GM18519 (cell line): ENCODE measurements around the gene CELF4.

Source experiments
- ATAC-seq: cut with Tn5 transposase; IDR thresholded peaks from one replicate; pipeline ENCODE4 v1.9.1; 2021; ENCODE audit warnings: mild to moderate bottlenecking, moderate library complexity; ENCODE audit not compliant: unreplicated experiment, low FRiP score

The CELF4 gene

DNA sequence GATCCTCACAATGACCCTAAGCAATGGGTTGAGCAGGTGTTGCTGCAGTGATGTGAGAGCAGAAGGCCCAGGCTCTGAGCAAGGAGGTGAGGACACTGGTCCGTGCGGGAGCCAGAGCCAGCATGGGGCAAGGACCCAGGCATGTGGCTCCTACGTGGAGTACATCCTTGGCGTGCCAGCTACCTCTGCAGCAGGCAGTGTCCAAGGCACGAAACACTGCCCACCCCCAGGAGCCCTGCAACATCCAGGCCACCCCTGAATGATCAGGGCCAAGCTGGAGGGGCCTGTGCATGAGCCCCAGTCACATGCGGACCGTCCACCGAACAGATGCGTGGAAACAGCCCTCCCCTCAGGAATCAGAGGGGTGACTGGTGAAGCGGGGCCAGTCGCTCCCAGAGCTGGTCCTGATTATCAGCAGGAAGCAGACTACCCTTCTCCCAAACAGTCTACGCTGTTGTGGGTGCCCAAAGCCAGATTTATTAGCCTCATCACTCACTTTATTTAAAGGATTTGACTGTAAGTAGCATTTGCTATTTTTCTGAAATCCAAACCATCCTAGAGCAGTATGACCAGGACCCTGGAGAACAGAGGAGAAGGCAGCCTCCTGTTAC lies 16.8 kb downstream of the CELF4 start:
- no peak for ATAC-seq

DNA sequence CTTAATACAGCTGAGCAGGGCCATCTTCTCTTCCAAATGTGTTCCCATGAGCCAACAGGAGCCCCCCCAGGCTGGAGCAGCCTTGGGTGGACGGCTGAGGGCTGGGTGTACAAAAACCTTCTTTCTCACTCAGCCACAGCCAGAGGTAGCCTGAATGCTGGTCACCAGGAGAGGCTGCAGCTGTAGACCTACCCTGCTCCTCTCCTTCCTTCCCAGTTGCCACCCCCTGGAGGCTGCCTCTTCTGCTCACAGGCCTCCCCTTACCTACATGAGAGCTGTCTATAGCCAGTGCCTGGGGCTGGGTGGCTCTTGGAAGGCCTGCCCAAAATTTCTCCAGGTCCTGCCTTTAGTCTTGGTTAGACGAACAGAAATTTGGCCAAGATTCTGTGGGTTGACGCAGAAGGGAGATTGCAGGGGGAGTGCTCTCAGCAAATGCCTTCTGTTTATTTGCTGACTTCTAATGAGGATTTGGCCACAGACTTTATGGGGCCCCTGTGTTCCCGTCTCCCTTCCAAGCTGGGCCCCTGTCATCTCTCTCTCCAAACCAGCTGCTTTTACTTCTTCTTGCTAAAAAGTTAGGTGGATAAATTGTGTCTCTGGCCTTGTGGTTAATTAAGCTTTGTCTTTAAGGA lies 18.3 kb downstream of the CELF4 start:
- no peak for ATAC-seq

DNA sequence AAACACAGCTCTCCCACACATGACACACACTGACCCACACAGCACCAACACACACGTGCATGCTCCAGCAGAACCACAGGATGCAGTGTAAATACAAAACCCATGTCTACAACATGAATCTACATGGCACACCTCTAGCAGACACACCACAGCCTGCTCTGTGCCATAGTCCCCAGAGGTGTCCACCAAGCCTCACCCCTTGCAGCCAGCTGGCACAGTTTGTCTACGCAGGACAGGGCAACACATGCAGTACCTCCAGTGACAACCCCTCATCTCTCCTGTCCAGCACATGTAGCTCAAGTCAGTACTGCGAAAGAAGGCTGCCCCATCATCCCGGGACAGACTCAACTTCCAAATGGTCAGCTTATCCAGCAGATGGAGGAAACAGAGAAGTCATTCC lies 18.9 kb downstream of the CELF4 start:
- no peak for ATAC-seq

DNA sequence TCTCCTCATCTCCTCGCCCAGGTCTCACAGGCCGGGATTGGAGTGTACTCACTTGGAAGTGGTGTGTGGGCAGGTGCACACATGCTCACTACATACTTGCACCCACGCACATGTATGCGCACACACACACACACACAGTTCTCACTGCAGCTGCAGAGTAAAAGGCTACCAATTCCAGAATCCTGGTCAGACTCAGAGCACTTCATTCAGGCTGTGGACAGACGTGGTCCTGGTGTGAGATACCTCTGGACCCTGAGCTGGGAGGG lies 19.4 kb downstream of the CELF4 start:
- ATAC-seq = no peak

DNA sequence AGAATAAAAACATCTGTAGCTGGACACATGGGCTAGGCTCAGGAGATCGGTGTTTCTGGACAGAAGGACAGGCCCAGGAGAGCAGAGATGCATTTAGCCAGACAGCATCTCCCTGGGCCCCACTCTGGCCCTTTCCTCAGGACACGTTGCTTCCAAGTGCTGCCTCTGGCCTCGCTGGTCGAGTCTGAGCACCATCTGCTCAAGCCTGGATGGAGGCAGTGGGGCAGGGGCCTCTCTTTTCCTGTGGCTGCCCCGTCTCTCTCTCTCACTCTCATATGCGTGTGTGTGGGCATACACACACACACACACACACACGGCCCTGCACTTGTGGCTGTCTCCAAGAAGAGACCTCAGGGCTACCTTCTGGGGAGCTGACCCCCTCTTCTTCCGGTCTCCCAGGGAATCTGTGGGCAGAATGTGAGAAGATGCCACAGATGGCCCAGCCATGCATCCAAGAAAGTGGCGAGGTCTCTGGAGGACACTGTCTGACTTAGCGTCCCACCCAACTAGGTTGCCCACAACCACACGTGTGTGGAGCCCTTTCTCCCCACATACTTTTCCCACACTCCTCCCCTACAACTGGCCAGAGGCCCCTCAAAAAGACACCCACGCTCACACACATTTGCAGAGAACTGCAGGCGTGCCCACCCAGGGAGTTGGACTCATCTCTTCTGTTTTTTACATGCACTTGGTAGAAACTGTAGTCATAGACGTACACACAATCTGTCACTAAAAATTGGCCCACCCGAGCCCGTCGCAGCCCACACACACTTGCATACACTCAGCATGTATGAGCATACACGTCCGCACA lies 19.9 kb downstream of the CELF4 start:
- ATAC-seq = no peak

DNA sequence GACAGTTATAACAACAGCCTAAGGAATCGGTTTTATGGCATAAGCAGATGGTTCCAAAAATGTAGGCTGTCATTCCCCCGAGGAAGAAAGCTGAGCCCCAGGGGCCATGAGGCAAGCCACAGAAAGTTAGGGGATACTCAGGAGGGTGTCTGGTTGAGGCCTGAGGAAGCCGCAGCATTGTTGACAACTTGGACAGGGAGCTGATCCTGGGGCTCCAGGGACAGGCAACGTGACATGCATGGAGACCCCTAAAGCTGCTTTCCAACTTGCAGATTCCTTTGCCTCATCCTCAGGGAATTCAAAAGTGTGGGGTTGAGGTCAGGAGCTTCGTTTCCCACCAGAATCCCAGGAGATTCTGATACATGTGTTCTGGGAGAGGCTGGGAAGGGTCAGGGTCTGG lies 20.9 kb downstream of the CELF4 start:
- no peak for ATAC-seq

DNA sequence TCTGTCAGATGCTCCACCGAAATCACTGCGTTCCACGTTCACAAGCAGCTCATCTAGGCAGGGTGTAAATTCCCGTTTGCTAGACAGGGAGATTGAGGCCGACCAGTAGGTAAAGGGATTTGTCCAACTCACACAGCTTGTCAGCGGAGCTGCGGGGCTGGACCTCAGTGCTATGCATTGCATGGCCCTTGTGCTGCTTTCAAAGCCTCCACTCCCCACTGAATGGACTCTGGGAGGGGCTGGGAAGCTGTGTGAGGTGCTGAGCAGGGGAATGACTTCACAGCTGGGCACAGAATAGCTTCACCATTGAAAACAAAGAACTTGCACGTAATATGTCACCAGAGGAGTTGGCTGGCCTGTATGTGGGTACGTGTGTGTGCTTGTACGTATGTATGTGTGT lies 21.4 kb downstream of the CELF4 start:
- no peak for ATAC-seq

DNA sequence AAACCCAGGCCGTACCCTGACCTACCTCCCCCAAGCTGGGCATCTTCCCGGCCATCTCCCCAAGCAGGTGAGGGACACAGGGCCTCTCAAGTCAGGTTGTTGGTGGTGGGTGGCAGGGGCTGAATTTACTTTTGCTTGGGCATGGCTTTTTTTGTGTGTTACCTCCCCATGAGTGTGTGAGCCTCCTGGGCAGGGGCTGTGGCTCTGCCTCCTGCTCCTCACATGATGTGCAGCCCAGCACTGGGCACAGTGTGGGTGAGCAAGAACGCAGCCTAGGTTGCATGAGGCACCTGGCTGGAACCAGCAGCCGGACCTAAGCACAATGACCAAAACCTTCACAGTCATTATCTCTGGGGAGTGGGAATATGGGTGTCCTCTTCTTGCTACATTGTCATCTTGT lies 22.3 kb downstream of the CELF4 start:
- ATAC-seq = no peak

DNA sequence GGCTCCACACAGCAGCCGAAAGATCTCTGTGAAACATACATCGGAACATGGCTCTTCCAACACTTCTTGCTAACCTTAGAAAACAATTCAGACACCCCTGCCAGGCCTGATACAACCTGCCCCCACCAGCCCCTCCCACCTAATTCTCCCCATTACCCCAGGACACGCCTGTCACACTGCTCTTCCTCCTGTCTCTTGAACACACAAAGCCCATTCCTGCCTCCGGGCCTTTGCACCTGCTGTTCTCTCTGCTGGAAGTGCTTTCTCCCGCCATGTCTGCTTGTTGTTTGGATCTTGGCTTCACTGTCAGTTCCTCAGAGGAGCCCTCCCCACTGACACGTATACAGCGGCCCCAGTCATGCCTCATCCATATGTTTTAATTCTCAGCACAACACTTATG lies 24.1 kb downstream of the CELF4 start:
- ATAC-seq = no peak

DNA sequence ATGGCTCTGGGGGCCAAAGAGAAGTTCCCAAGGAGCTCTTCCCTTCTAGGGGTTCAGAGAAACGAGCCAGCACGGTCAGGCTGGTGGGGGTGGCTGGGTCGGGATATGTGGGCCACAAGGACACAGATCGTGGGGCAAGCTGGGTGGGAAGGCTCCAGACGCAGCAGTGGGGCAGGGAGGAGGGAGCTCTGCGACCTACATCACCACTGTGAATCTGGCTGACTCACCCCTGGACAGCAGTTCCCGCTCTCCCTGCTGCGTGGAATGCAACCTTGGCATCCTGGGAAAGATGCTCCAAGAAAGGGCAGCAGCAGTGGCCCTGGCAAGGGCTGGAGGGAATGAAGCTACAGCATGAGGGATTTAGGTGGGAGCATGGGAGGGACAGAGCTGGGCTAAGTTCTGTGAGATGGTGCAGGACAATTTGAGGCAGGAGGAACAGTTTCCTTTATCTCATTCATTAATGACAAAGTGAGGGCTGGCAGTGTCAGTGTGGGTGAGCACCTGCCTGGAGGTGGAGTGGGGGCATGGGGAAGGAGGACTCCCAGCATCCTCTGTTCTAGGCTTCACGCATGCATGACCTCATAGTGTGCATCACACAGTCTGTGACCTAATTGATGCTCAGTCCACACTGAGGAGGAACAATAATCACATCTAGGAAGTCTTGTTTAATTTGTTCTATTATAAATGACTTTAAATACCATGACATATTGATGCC lies 25.0 kb downstream of the CELF4 start:
- no peak for ATAC-seq

DNA sequence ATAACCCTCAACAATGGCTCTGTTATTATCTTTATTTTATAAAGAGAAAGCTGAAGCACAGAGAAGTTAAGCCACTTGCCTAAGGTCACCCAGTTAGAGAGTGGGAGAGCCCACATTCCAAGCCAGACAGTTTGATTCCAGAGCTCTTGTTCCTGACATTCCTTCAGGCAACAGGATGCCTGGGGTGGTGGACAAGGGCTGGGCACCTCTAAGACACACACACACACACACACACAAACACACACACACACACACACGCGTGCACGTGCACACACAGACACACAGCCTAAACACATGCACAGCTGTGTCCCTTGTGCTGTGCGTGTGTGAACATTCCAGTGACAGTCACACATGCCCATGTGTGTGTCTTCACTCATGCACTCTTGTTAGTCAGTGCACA lies 26.4 kb downstream of the CELF4 start:
- no peak for ATAC-seq

DNA sequence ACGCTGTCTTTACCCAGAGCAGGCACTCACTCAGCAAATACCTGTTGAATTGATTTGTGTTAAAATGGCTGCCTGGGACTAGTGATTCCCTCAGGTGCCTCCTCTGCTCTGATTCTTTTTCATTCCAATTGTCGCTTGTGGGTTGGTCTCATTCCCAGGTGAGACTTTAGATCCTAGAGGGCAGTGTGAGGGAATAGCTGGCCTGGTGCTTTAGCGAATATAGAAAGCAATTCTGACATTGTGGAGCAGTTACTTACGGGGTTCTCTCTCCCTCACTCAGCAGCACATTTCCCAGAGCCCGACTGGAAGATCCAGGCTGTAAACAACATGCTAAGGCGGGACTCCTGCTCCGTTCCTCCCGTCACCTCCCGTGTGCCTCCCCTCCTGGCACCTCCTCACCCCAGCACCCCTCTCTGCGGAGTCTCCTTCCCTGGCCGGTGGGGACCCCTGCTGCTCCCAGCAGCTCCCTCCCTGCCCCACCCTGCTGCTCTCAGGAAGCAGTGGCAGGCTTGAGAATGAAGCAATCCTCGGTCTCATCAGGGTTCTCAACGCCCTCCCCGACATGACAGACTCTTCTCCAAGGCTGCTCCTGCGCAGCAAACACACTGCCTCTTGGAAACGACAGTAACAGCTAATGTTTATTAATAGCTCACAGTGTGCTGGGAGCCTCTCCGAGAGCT lies 26.9 kb downstream of the CELF4 start:
- ATAC-seq = no peak

DNA sequence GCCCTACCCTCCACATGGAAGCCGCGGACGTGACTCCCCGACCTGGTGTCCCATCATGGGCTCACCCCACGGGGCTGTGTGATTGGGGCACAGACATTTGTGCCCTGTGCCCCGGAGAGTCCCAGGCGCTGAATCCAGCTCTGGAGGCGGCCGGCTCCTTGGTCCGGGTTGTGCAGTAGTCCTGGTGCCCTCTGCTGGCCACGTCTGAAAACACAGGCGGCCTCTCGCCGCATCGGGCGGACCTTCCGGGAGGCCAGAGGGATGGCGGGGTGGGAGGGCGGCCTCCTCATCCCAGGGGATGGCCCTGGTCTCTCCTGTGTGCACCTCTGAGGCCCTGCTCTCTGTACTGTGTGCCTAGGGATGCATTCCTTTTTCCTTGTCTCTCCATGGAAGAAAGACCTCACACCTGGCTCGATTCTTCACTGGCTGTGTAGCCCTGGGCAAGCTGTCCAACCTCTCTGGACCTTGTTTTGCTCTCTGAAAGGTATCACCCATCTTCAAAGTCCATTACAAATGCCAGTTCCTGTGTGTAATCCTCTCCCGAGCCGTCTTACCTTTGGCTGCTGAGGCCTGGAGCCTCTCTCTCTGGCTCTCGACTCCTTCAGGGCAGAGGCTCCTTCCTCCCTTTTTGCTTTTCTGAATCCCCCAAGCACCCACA lies 27.6 kb downstream of the CELF4 start:
- ATAC-seq = peak; percentile 85

DNA sequence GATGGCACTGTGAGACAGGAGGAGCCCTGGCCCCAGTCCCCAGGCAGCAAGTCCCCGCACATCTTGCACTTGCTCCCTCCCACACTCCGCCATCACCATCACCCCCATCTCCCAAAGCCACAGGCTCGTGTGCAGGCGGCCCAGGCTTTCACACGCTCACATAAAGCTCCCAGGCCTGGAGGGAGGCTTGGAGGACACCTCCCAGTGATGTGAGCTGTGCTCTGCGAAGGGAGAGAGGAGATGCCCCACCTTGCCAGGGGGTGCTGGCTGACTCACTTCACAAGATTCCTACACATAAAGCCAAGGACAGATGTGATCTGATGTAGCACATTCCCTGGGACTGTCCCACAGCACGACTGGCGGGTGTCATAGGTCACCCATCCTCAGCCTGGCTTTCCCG lies 28.9 kb downstream of the CELF4 start:
- ATAC-seq = no peak

DNA sequence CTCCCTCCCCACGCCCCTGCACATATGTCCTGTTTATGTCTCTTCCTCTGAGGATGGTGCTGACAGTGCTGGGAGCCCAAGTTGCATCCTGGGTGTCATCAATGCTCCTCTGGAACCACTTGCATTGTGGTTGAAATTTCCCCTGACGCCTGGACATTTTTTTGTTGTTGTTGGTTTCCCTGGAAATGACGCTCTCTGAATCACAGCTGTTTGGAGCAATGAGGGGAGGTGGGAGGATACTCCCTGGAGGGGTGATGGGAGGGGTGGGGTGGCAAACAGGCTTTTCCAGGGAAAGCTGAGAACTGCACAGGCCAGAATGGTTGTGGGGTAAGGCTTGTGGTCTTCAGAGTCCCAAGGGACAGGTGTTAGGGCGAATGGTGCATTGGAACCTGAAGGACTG lies 29.6 kb downstream of the CELF4 start:
- no peak for ATAC-seq

DNA sequence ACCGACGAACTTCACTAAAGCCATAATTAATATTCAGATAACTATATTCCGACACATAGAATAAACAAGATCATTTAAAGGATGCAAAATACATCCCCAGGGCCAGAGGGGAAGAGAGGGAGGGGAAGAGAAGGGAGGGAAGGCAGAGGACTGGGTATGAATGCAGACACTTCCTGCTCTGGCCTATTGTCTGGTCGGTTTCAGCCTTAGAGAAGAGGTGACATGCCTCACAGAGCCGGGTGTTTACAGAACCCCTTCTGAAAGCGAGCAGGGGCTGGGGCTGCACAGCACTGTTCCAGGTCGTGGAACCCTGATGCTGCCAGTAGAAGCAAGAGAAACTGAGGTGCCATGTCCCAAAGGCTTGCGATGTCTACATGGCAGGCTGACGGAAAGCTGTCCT lies 31.0 kb downstream of the CELF4 start:
- ATAC-seq = no peak

DNA sequence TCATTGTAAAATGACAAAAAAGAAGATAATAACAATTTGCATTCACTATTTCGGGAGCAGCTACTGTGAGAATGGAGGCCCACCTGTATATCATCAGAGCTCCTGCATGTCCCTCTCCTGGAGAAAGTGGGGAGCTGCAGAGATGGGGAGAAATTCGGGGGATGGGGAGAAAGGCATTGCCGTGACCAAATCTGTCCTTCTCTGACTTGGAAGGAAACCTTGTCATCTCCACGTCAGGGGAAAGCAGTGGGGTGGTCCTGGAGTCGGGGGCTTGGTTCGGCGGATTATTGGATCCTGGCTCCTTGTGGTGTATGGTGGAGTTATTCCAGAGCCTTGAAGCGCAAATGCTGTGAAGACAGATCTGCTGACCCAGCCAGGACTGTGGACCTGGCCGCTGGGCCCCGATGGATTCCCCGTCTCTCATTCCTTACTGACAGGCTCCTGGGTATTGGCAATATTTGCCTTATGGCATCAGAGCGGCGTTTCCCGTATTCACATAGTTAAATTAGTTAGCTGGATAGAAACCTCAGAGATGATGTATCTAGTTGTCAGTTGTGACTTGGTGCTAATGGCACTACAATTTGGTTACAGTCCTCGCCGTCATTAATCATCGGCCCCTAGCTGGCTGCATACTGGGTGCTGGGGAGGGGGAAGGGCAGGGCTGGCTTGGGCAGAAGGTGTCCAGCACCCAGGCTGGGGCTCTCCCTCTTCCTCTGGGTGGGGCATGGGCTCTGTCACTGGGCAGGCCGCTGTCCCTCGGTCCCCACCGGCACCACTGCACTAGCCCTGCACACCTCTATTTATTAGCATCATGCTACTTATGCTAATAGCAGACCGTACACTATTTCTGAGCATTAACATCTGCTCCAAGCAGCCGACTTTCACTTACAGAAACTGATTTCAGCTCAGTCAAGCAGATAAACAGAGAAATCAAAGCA lies 31.7 kb downstream of the CELF4 start:
- no peak for ATAC-seq

DNA sequence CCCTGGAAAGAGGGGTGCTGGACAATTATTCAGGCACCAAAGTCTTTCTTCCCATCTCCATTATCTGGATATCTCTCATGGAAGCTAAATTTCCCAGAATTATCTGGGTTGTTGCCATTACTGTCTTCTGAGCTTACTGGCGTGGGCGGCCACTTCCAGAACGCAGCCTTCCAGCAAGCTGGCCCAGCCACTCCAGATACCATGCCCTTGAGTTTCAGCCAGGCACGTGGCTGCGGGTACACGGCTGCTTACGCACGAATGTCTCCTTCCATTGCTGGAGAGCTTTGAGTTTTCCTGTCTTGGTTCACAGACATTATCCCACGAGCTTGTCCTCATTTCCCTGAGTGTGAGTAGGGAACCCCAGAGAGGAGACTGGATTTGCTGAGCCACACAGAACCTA lies 32.7 kb downstream of the CELF4 start:
- no peak for ATAC-seq

DNA sequence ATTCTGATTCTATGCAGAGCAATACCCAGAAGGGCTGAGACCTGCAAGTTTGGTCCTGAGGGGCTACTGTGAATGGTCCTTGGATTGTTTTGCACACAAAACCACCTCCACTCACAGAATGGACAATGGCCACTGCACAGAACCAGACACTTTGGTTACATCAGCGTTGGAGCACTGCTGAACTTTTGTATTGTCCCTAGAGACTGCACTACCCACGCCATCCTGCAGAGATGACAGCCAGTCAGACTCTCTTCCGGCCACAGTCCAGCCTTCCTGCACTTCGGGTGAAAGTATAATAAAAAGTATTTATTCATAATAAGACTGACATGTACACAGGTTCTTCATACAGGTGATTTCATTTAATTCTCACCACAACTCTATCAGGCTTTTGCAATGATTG lies 35.7 kb downstream of the CELF4 start:
- peak; percentile 96 for ATAC-seq
